ENCODE results near the gene FOLR2. TPM values are rescaled to one million over a fixed set of nuclear protein-coding genes. Genes with fewer than 3 reads are reported as not detected.

Gene FOLR2
- total RNA-seq, 2 experiments from 2014 or later, result not detected

DNA sequence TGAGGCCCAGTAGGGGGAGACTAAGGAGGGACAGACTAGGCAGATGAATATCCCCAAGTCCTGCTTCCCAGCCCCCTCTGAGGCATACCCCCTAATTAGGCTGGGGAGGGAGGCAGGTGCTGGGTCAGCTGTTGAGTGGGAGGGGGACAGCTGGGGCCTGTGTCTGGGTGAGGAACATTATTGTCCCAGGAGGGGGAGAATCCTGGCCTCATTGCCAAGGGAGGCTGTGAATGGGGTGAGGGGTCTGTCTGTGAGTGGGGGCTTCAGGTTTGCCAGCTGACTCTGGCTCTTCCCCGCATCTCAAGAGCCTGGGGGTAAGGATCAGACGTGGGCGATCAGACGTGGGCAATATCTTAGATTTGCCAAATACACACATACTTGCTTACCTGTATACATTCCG lies 10.1 kb downstream of the FOLR2 start:
- CTCF ChIA-PET, result interaction anchor here (0.7 to 3.1 kb wide), 3 partner anchors 10 to 149 kb away, joined by 3 to 21 read pairs (median 5); no protein-coding TSS in a partner anchor
- intact Hi-C loops (cut with micrococcal nuclease), result no loop called here
- Mint-ChIP-seq H3K27ac (no peak overlapping the region), H3K4me1 (ENCODE audit: low read depth) (peaks cover 24% of the 10 kb centered on the region), H3K27me3 (no peaks in the 10 kb centered on the region), H3K36me3 (peaks cover 11% of the 10 kb centered on the region), H3K9me3 (no peaks in the 10 kb centered on the region), H3K4me3 (no peak overlapping the region)
- POLR2A ChIA-PET, result interaction anchor here (1.1 kb wide), 1 partner anchor 11 kb away, joined by 3 read pairs; no protein-coding TSS in a partner anchor
- no peak for DNase-seq

DNA sequence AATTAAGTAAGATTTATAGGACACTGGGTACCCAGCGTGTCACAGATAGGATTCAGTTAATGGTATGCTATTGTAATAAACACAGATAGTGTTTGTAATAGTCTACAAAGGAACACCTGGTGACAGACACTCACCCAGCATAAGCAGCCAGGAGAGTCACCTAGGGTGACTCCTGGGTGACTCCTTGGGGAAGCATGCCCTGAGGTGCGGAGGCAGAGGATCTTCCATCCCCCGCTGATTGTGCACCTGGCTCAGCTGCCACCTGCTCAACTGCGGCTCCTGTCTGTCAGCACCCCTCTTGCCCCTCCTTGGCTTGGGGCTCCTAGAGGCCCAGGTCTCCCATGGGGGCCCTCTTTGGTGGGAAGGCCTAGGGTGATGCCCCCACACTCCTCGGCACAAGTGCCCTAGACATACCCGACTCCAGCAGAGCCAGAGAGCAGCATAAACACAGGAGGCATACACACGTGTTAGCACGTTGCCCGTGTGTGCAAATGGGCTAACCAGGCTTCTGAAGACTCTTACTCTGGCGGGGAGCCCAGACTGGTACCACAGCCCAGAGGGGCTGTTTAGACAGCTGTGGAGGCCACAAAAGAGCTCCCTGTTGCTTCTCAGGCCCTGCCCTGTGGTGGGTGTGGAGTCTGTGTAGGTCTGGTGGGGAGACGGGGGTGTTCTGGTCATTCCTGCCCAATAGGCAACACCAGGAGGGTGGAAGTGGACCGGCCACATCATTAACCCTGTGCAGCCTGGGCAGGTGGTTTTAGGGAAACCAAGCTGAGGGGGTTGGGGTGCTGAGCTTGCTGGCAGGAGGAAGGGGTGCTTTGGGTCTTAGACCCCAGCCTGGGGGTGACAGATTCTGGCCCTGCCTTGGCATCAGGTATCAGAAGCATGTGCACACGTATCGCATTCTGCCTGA lies 11.0 kb downstream of the FOLR2 start:
- DNase-seq, result no peak
- POLR2A ChIA-PET, result interaction anchor here (1.1 kb wide), 1 partner anchor 10 kb away, joined by 3 read pairs; no protein-coding TSS in a partner anchor

DNA sequence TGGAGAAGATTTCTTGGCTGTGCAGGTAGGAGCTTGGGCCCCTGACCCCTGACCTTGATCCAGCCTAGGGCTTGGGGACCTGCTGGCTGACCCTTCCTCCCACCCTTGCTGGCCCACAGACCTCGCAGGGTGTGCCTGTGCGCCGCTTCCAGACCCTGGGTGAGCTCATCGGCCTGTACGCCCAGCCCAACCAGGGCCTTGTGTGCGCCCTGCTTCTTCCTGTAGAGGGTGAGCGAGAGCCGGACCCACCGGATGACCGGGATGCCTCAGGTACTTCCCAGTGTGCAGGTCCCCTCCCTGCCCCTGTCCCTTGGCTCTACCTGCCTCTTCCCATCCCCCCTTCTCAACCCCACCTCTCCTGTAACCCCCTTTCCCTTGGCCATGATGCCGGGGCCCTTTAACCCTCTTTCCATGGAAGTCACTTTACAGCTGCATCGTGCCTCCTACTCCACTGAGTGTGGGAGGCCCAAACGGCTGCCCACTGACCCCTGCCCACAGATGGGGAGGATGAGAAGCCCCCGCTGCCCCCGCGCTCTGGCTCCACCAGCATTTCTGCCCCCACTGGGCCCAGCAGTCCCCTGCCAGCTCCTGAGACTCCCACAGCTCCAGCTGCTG lies 11.7 kb downstream of the FOLR2 start:
- Mint-ChIP-seq H3K27me3 (no peaks in the 10 kb centered on the region), H3K4me3 (no peak overlapping the region), H3K9me3 (no peaks in the 10 kb centered on the region), H3K27ac (no peak overlapping the region), H3K36me3 (peaks cover 11% of the 10 kb centered on the region), H3K4me1 (ENCODE audit: low read depth) (peaks cover 14% of the 10 kb centered on the region)
- ChIA-PET CTCF (interaction anchor here (1.5 to 2.4 kb wide), 2 partner anchors 10 to 45 kb away, joined by 5 to 7 read pairs; no protein-coding TSS in a partner anchor), POLR2A (no interaction called here)
- DNase-seq, result peak; percentile 6
- intact Hi-C loops (cut with micrococcal nuclease), result no loop called here

More for the DNA sequence above, 11.0 kb downstream of the FOLR2 start:
- peaks cover 11% of the 10 kb centered on the region for H3K36me3 Mint-ChIP-seq
- no peak overlapping the region for H3K4me3 Mint-ChIP-seq
- H3K27me3 Mint-ChIP-seq, result no peaks in the 10 kb centered on the region
- H3K9me3 Mint-ChIP-seq, result no peaks in the 10 kb centered on the region
- peaks cover 18% of the 10 kb centered on the region for H3K4me1 Mint-ChIP-seq (ENCODE audit: low read depth)
- CTCF ChIA-PET, result interaction anchor here (1.5 to 3.1 kb wide), 3 partner anchors 9 to 44 kb away, joined by 5 to 21 read pairs (median 7); no protein-coding TSS in a partner anchor
- H3K27ac Mint-ChIP-seq, result no peak overlapping the region
- intact Hi-C loops (cut with micrococcal nuclease), result no loop called here

DNA sequence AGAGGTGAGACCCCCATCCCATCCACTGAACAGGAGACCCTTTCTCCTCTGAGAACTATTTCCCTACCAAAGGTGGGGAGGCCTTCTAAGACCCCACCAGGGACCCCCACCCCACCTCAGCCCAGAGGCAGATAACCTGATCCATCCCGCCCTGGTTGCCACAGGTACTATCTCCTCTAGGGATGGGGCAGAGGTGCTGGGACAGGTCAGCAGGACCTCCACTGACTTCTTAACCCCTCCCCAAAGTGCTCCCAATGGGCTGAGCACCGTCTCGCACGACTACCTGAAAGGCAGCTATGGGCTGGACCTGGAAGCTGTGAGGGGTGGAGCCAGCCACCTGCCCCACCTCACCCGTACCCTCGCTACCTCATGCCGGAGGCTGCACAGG lies 12.2 kb downstream of the FOLR2 start:
- H3K4me3 Mint-ChIP-seq, result no peak overlapping the region
- H3K9me3 Mint-ChIP-seq, result no peaks in the 10 kb centered on the region
- POLR2A ChIA-PET, result no interaction called here
- H3K27me3 Mint-ChIP-seq, result no peaks in the 10 kb centered on the region
- peaks cover 11% of the 10 kb centered on the region for H3K36me3 Mint-ChIP-seq
- H3K4me1 Mint-ChIP-seq (ENCODE audit: low read depth), result peaks cover 14% of the 10 kb centered on the region
- intact Hi-C loops (cut with micrococcal nuclease), result no loop called here
- no peak for DNase-seq
- H3K27ac Mint-ChIP-seq, result no peak overlapping the region
- CTCF ChIA-PET, result interaction anchor here (2.4 kb wide), 1 partner anchor 9 kb away, joined by 7 read pairs; no protein-coding TSS in a partner anchor

DNA sequence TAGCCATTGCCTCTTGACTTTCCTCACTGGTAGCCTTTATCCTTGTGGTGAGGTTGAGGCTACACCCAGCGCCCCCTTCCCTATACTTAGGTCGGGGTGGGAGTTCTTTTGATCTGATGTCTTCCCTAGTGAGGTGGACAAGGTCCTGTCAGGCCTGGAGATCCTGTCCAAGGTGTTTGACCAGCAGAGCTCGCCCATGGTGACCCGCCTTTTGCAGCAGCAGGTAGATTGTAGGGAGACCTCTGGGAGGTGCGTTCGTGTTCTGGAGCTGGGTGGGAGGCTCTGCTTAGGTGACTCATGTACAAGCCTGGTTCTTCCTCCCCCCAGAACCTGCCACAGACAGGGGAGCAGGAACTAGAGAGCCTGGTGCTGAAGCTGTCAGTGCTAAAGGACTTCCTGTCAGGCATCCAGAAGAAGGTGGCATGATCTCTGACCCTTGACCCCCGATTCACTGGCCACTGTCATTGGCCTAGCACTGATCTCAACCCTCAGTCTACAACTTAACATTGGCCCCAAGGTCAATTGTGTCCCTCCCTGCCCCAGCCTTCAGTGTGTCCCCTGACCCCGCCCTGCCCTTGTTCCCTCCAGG lies 12.8 kb downstream of the FOLR2 start:
- ChIA-PET POLR2A (no interaction called here), CTCF (interaction anchor here (0.7 to 2.4 kb wide), 2 partner anchors 9 to 46 kb away, joined by 3 to 7 read pairs; no protein-coding TSS in a partner anchor)
- no peak overlapping the region for H3K27ac Mint-ChIP-seq
- H3K4me1 Mint-ChIP-seq (ENCODE audit: low read depth), result peaks cover 14% of the 10 kb centered on the region
- intact Hi-C loops (cut with micrococcal nuclease), result no loop called here
- no peaks in the 10 kb centered on the region for H3K27me3 Mint-ChIP-seq
- H3K4me3 Mint-ChIP-seq, result no peak overlapping the region
- peak; percentile 4 for DNase-seq
- peaks cover 6% of the 10 kb centered on the region for H3K36me3 Mint-ChIP-seq
- no peaks in the 10 kb centered on the region for H3K9me3 Mint-ChIP-seq

DNA sequence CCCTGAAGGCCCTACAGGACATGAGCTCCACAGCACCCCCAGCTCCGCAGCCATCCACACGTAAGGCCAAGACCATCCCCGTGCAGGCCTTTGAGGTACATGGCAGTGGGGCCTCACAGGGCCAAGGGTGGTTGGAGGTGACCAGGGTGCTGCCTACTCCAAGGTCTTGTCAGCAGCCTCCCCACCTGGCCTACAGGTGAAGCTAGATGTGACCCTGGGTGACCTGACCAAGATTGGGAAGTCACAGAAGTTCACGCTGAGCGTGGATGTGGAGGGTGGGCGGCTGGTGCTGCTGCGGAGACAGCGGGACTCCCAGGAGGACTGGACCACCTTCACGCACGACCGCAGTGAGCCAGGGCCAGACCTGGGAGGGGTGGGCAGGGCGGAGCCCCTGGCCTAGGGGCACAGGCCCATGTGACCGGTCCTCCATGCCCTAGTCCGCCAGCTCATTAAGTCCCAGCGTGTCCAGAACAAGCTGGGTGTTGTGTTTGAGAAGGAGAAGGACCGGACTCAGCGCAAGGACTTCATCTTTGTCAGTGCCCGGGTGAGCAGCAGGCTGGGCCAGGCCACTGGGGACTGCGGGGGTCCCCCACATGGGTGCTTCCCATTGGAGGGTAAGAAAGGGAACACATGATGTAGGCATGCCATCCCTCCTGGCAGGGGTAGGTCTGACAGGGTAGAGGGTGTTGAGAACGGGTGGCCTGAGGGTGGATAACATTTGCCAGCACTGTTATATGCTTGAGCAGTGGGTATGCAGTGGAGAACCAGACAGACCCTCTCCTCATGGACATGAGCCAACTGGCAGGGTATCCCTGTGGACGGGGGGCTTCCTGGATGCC lies 13.6 kb downstream of the FOLR2 start:
- CTCF ChIA-PET, result interaction anchor here (0.7 to 2.4 kb wide), 2 partner anchors 8 to 47 kb away, joined by 3 to 7 read pairs; no protein-coding TSS in a partner anchor
- POLR2A ChIA-PET, result no interaction called here
- H3K36me3 Mint-ChIP-seq, result peaks cover 6% of the 10 kb centered on the region
- intact Hi-C loops (cut with micrococcal nuclease), result no loop called here
- peaks cover 13% of the 10 kb centered on the region for H3K4me1 Mint-ChIP-seq (ENCODE audit: low read depth)
- no peak overlapping the region for H3K27ac Mint-ChIP-seq
- DNase-seq, result no peak
- H3K4me3 Mint-ChIP-seq, result no peak overlapping the region
- no peaks in the 10 kb centered on the region for H3K9me3 Mint-ChIP-seq
- no peaks in the 10 kb centered on the region for H3K27me3 Mint-ChIP-seq

DNA sequence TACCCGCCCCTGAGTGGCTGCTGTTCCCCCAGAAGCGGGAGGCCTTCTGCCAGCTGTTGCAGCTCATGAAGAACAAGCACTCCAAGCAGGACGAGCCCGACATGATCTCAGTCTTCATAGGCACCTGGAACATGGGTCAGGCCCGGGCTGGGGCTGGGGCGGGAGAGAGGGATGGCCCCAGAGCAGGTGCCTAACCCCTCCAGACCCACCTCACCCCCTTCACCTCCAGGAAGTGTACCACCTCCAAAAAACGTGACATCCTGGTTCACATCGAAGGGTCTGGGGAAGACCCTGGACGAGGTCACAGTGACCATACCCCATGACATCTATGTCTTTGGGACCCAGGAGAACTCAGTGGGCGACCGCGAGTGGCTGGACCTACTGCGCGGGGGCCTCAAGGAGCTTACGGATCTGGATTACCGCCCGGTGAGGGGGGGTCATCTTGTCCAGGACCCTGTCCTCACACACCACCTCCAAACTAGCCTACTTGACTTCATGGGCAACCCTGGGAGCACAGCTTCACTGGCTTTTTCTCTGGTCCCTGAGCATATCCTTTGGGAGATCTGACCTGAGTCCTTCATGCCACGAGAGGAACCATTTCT lies 14.3 kb downstream of the FOLR2 start:
- H3K4me3 Mint-ChIP-seq, result no peak overlapping the region
- H3K9me3 Mint-ChIP-seq, result no peaks in the 10 kb centered on the region
- peaks cover 6% of the 10 kb centered on the region for H3K4me1 Mint-ChIP-seq (ENCODE audit: low read depth)
- intact Hi-C loops (cut with micrococcal nuclease), result no loop called here
- DNase-seq, result no peak
- H3K27ac Mint-ChIP-seq, result no peak overlapping the region
- ChIA-PET CTCF (no interaction called here), POLR2A (no interaction called here)
- peaks cover 6% of the 10 kb centered on the region for H3K36me3 Mint-ChIP-seq
- no peaks in the 10 kb centered on the region for H3K27me3 Mint-ChIP-seq

DNA sequence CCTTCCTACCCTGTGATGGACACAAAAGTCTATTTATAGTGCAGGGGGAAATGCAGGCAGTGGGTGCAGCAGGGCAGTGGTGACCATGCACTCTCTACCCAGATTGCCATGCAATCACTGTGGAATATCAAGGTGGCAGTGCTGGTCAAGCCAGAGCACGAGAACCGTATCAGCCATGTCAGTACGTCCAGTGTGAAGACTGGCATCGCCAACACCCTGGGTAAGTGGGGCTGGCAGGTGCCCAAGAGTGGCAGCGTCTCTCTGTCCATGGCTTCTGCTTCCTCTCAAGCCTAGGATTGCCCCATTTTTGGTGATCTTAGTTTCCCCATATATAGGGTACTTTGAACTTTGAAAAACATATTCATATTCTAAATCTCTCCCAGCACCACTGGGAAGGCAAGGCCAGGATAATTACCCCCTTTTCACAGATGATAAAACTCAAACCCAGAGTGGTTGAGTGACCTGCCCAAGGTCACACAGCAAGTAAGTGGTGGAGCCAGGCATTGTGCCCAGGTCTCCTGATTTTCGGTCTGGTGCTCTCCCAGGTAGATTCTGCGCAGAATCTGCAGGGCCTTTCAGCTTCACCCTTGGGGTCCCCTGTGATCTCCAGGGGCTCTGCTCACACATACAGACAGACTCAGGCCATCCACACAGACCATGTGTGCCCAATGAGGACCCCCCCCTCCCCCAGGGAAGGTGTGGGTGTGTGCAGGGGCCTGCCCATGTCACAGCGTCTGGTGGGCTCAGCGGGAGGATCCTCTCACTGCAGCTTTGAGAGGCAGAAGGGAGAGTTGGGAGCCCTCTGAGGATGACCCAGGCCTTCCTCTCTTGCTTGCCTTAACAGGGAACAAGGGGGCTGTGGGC lies 15.0 kb downstream of the FOLR2 start:
- Mint-ChIP-seq H3K4me3 (no peak overlapping the region), H3K36me3 (peaks cover 8% of the 10 kb centered on the region)
- intact Hi-C loops (cut with micrococcal nuclease), result no loop called here

DNA sequence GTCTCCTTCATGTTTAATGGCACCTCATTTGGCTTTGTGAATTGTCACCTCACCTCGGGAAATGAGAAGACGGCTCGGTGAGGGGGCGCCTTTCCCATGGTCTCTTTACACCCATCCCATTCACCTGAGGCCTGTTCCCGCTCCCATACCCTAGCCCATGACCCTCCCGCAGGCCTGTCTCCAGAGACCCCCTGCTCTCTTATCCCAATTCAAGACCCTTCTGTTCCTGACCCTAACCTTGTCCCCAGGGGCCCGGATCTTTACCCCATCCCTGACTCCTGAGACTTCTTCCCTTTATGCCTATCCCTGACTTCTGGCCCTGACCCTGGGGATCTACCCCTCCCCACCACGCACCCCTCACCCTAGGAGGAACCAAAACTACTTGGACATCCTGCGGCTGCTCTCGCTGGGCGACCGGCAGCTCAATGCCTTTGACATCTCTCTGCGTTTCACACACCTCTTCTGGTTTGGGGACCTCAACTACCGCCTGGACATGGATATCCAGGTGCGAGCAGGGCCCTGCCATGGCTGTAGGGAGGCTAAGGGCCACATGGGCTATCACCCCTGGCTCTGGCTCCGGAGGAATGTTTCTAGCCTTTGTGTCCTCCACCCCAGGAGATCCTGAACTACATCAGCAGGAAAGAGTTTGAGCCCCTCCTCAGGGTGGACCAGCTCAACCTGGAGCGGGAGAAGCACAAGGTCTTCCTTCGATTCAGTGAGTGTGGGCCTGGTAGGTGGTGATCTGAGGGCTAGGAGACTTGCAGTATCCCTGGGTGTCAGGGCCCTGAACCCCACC lies 15.9 kb downstream of the FOLR2 start:
- no peak for DNase-seq
- peaks cover 12% of the 10 kb centered on the region for H3K36me3 Mint-ChIP-seq
- H3K4me1 Mint-ChIP-seq (ENCODE audit: low read depth), result no peaks in the 10 kb centered on the region
- H3K9me3 Mint-ChIP-seq, result no peaks in the 10 kb centered on the region
- H3K27me3 Mint-ChIP-seq, result no peaks in the 10 kb centered on the region
- H3K4me3 Mint-ChIP-seq, result no peak overlapping the region
- intact Hi-C loops (cut with micrococcal nuclease), result no loop called here
- ChIA-PET POLR2A (no interaction called here), CTCF (no interaction called here)
- H3K27ac Mint-ChIP-seq, result no peak overlapping the region

More for the DNA sequence above, 15.0 kb downstream of the FOLR2 start:
- H3K27ac Mint-ChIP-seq, result no peak overlapping the region
- H3K27me3 Mint-ChIP-seq, result no peaks in the 10 kb centered on the region
- H3K4me1 Mint-ChIP-seq (ENCODE audit: low read depth), result no peaks in the 10 kb centered on the region
- ChIA-PET POLR2A (no interaction called here), CTCF (no interaction called here)
- H3K9me3 Mint-ChIP-seq, result no peaks in the 10 kb centered on the region
- no peak for DNase-seq

DNA sequence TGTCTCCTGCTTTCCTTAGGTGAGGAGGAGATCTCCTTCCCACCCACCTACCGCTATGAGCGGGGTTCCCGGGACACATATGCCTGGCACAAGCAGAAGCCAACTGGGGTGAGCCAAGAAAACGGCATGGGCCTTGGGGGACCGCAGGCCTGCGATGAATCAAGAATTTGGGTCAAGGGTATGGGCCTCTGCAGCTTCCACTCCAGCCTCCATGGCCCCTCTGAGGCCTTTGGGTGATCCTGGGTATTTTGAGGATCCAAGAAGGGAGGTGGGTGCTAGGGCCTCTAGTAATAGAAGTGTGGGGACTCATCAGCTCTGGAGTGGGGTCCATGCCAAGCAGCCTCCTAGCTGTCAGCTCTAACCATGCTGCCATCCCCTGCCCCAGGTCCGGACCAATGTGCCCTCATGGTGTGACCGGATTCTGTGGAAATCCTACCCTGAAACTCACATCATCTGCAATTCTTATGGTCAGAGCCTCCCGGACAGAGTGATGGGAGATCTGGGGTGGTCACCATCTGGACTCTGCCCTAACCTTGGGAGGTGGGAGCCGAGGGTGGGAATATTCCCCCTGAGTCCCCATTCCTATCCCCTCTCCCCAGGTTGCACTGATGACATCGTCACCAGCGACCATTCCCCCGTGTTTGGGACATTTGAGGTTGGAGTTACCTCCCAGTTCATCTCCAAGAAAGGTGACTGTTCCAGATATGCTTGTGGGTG lies 16.6 kb downstream of the FOLR2 start:
- H3K36me3 Mint-ChIP-seq, result peaks cover 15% of the 10 kb centered on the region

More for the DNA sequence above, 16.6 kb downstream of the FOLR2 start:
- ChIA-PET POLR2A (no interaction called here), CTCF (no interaction called here)
- no peak for DNase-seq
- intact Hi-C loops (cut with micrococcal nuclease), result no loop called here
- Mint-ChIP-seq H3K4me1 (ENCODE audit: low read depth) (no peaks in the 10 kb centered on the region), H3K27ac (no peak overlapping the region), H3K9me3 (no peaks in the 10 kb centered on the region), H3K4me3 (no peak overlapping the region), H3K27me3 (no peaks in the 10 kb centered on the region)

Measured in activated CD4-positive, alpha-beta memory T cell treated with anti-CD3 and anti-CD28 coated beads for 36 hours (primary cell).